ENCODE data around the gene LIPH.

LIPH gene

GRCh38 chr3:185534511-185534910 lies 17.9 kb downstream of the LIPH start:
- H3K36me3 ChIP-seq (ENCODE audit: insufficient read depth, low read length) = no peaks in the 10 kb centered on the region
- H3K9ac ChIP-seq (ENCODE audit: insufficient read length) = no peak overlapping the region
- DNase-seq (ENCODE audit: low read depth, low spot score) = no peak
- TF ChIP-seq FOXP2 (optimal IDR thresholded peaks at IDR 0.05; ENCODE audit: control extremely low read depth, extremely low read length, insufficient read depth) = no peak
- no peak for TF ChIP-seq POLR2AphosphoS5 (IDR thresholded peaks at IDR 0.05; ENCODE audit: borderline replicate concordance, low read depth, low read length)
- no peak for TF ChIP-seq EZH2 (IDR thresholded peaks at IDR 0.05)
- H3K27ac ChIP-seq = no peak overlapping the region
- H3K9me3 ChIP-seq (ENCODE audit: low read depth, low read length) = no peaks in the 10 kb centered on the region
- H3K4me3 ChIP-seq = no peak overlapping the region

DNA sequence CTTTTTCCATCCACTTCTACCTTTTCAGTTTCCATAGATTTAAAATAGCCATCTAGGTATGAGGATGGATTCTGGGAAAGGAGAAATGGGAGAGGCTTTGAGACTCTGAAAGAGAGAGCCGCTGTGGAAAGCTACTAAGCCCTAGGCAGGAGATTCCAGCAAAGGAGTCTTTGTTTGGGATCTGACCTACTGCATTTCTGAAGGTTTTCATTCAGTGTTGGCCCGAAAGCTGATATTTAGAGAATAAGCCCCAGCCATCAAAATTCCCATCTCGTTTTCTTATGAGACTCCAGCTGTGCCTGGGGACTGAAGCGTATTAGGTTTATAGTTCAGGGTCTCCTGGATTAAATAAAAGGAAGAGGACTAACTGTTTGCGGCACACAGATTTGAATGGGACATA lies 19.5 kb downstream of the LIPH start:
- DNase-seq (ENCODE audit: low read depth, low spot score) = no peak
- H3K36me3 ChIP-seq (ENCODE audit: insufficient read depth, low read length) = no peaks in the 10 kb centered on the region
- no peaks in the 10 kb centered on the region for H3K9me3 ChIP-seq (ENCODE audit: low read depth, low read length)
- H3K27ac ChIP-seq = no peak overlapping the region
- H3K9ac ChIP-seq (ENCODE audit: insufficient read length) = no peak overlapping the region
- TF ChIP-seq EZH2 (IDR thresholded peaks at IDR 0.05) (no peak), FOXP2 (optimal IDR thresholded peaks at IDR 0.05; ENCODE audit: control extremely low read depth, extremely low read length, insufficient read depth) (no peak), POLR2AphosphoS5 (IDR thresholded peaks at IDR 0.05; ENCODE audit: borderline replicate concordance, low read depth, low read length) (no peak)
- no peak overlapping the region for H3K4me3 ChIP-seq

GRCh38 chr3:185530856-185531255 lies 21.5 kb downstream of the LIPH start:
- Histone ChIP-seq H3K9ac (ENCODE audit: insufficient read length) (no peak overlapping the region), H3K27ac (no peak overlapping the region), H3K9me3 (ENCODE audit: low read depth, low read length) (no peaks in the 10 kb centered on the region), H3K4me3 (no peak overlapping the region), H3K36me3 (ENCODE audit: insufficient read depth, low read length) (no peaks in the 10 kb centered on the region)
- TF ChIP-seq EZH2 (IDR thresholded peaks at IDR 0.05) (no peak), POLR2AphosphoS5 (IDR thresholded peaks at IDR 0.05; ENCODE audit: borderline replicate concordance, low read depth, low read length) (no peak), FOXP2 (optimal IDR thresholded peaks at IDR 0.05; ENCODE audit: control extremely low read depth, extremely low read length, insufficient read depth) (no peak)
- DNase-seq (ENCODE audit: low read depth, low spot score) = no peak

GRCh38 chr3:185528532-185528931 lies 23.9 kb downstream of the LIPH start:
- Histone ChIP-seq H3K4me3 (no peak overlapping the region), H3K27ac (no peak overlapping the region), H3K9me3 (ENCODE audit: low read depth, low read length) (no peaks in the 10 kb centered on the region), H3K9ac (ENCODE audit: insufficient read length) (no peak overlapping the region), H3K36me3 (ENCODE audit: insufficient read depth, low read length) (no peaks in the 10 kb centered on the region)
- DNase-seq (ENCODE audit: low read depth, low spot score) = no peak
- TF ChIP-seq FOXP2 (optimal IDR thresholded peaks at IDR 0.05; ENCODE audit: control extremely low read depth, extremely low read length, insufficient read depth) = no peak
- no peak for TF ChIP-seq EZH2 (IDR thresholded peaks at IDR 0.05)
- TF ChIP-seq POLR2AphosphoS5 (IDR thresholded peaks at IDR 0.05; ENCODE audit: borderline replicate concordance, low read depth, low read length) = no peak

DNA sequence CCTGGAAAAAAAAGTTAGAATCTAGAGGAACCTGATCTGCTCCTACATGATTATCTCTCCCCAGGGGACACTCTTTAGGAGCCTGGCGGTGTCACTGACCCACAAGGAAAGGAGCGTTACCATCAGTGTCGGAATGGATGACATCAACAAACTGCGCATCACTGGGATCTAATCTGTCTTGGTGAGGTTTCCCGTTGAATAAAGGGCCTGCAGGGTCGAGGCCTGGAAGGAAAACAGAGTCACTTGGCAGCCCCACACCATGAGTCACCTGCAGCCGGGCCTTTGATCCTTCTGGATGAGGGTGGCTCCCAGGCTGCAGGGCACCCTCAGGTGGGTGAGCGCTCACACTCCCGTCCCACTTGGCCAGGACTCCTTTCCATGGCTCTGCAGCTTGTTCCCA lies 25.0 kb downstream of the LIPH start:
- H3K36me3 ChIP-seq (ENCODE audit: insufficient read depth, low read length) = no peaks in the 10 kb centered on the region
- no peak overlapping the region for H3K9ac ChIP-seq (ENCODE audit: insufficient read length)
- no peak overlapping the region for H3K27ac ChIP-seq
- no peak for DNase-seq (ENCODE audit: low read depth, low spot score)
- TF ChIP-seq EZH2 (IDR thresholded peaks at IDR 0.05) (no peak), POLR2AphosphoS5 (IDR thresholded peaks at IDR 0.05; ENCODE audit: borderline replicate concordance, low read depth, low read length) (no peak), FOXP2 (optimal IDR thresholded peaks at IDR 0.05; ENCODE audit: control extremely low read depth, extremely low read length, insufficient read depth) (no peak)
- no peaks in the 10 kb centered on the region for H3K9me3 ChIP-seq (ENCODE audit: low read depth, low read length)
- H3K4me3 ChIP-seq = no peak overlapping the region

GRCh38 chr3:185526349-185526951 lies 25.9 kb downstream of the LIPH start:
- no peaks in the 10 kb centered on the region for H3K36me3 ChIP-seq (ENCODE audit: insufficient read depth, low read length)
- no peak overlapping the region for H3K9ac ChIP-seq (ENCODE audit: insufficient read length)
- TF ChIP-seq EZH2 (IDR thresholded peaks at IDR 0.05) (no peak), FOXP2 (optimal IDR thresholded peaks at IDR 0.05; ENCODE audit: control extremely low read depth, extremely low read length, insufficient read depth) (no peak)
- H3K4me3 ChIP-seq = no peak overlapping the region
- H3K27ac ChIP-seq = no peak overlapping the region
- H3K9me3 ChIP-seq (ENCODE audit: low read depth, low read length) = no peaks in the 10 kb centered on the region
- no peak for DNase-seq (ENCODE audit: low read depth, low spot score)

DNA sequence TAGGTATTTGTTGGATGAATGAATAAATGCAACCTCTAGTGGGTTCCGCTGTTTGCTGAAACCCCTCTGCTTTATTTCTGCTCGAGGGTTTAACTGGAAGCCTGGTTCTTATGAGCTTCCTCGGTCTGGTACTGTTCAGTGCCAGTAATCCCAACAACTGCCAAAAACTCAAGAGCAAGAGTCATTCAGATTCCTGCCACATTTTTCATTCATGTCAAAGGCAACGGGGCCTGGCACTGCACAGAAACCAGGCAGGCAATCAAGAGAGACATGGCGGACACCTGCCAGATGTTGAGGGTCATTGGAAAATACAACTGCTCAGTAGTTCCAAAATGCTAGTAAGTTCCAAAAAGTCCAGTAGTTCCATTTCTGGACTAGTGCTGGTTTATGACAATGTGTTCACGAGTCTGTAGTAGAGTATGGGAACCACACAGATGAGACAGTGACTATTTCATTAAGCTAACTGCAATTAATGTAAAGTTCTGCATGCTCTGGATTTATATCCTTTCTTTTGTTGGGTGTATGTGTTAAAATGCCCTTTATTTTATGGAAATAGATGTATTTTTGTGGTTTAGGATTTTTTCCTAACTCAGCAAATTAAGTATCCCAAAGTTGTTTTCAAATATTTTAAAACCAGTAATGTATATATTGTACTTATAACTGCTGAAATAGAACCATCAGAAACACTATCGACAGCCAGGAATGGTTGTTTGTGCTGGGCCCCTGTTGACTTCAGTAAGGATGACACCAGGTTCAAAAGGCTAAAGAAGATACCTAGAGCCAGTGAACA lies 30.8 kb downstream of the LIPH start:
- H3K27ac ChIP-seq = no peak overlapping the region
- no peaks in the 10 kb centered on the region for H3K9me3 ChIP-seq (ENCODE audit: low read depth, low read length)
- no peak for DNase-seq (ENCODE audit: low read depth, low spot score)
- TF ChIP-seq FOXP2 (optimal IDR thresholded peaks at IDR 0.05; ENCODE audit: control extremely low read depth, extremely low read length, insufficient read depth) (no peak), EZH2 (IDR thresholded peaks at IDR 0.05) (no peak), POLR2AphosphoS5 (IDR thresholded peaks at IDR 0.05; ENCODE audit: borderline replicate concordance, low read depth, low read length) (no peak)
- no peaks in the 10 kb centered on the region for H3K36me3 ChIP-seq (ENCODE audit: insufficient read depth, low read length)
- H3K4me3 ChIP-seq = no peak overlapping the region
- no peak overlapping the region for H3K9ac ChIP-seq (ENCODE audit: insufficient read length)

GRCh38 chr3:185519021-185519420 lies 33.4 kb downstream of the LIPH start:
- no peak overlapping the region for H3K4me3 ChIP-seq
- no peak overlapping the region for H3K9ac ChIP-seq (ENCODE audit: insufficient read length)
- no peaks in the 10 kb centered on the region for H3K36me3 ChIP-seq (ENCODE audit: insufficient read depth, low read length)
- TF ChIP-seq FOXP2 (optimal IDR thresholded peaks at IDR 0.05; ENCODE audit: control extremely low read depth, extremely low read length, insufficient read depth) (no peak), POLR2AphosphoS5 (IDR thresholded peaks at IDR 0.05; ENCODE audit: borderline replicate concordance, low read depth, low read length) (no peak), EZH2 (IDR thresholded peaks at IDR 0.05) (no peak)
- DNase-seq (ENCODE audit: low read depth, low spot score) = no peak
- no peaks in the 10 kb centered on the region for H3K9me3 ChIP-seq (ENCODE audit: low read depth, low read length)
- H3K27ac ChIP-seq = no peak overlapping the region

All from SK-N-MC (cell line).